Measurements from ENCODE around the gene PRR19.
"Not testable (repeated sequence)": the region's sequence is repeated elsewhere in the genome, so short reads cannot be mapped to it uniquely, and the experiment has no call there.

The PRR19 gene

DNA sequence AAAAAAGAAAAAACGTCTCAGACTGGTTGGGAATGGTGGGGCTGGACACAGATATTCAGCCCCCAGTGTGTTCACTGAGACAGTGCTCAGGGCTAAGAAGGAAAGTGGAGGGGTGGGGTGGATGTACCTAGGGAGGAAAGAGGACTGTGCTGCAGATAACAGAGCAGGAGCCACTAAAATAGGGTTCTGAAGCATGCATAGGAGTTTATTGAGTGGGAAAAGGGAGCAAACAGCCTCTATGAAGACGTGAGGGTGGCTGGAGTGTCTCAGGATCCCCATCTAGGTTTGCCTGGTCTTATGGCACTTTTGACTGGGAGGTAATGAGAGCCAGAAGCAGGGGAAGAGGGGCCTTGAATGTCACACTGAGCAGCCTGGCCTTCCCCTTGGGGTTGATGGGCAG lies 26.9 kb downstream of the PRR19 start:
- DNase-seq: no peak

GRCh38 chr19:42330241-42330711 lies 28.3 kb downstream of the PRR19 start:
- no peak for DNase-seq

GRCh38 chr19:42331333-42331732 lies 29.4 kb downstream of the PRR19 start:
- DNase-seq: not testable (repeated sequence)

- DNase-seq: no peak
These were observed 30.1 kb downstream of the PRR19 start for GRCh38 chr19:42332059-42332458.

- no peak for DNase-seq
These were observed 31.1 kb downstream of the PRR19 start for GRCh38 chr19:42333018-42333417.

DNA sequence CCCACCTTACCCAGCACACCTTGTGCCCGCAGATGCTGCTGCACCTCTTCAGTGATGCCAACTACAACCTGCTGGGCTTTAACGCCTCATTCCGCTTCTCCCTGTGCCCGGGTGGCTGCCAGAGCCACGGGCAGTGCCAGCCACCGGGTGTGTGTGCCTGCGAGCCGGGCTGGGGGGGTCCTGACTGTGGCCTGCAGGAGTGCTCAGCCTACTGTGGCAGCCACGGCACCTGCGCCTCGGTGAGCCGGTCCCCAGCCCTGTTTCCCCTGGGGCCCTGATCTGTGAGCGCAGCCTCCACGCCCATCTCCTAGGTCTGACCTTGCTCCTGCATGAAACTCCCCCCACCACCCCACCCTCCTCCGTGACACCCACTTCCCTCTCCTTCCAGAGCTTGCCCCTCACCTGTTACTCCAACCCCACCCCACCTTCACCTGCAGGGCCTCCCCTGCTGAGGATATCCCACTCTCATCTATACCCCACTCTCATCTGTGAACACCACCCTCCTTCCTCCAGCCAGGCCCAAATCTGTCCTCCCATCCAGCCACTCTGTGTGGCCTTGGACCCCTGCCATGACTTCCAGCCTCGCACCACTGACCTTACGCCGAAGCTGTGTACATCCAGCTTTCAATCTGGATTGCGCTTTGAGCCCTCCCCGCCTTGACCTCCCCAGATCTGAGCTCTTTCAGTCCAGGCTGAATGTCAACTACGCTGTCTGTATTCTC lies 32.2 kb downstream of the PRR19 start:
- no peak for DNase-seq

DNA sequence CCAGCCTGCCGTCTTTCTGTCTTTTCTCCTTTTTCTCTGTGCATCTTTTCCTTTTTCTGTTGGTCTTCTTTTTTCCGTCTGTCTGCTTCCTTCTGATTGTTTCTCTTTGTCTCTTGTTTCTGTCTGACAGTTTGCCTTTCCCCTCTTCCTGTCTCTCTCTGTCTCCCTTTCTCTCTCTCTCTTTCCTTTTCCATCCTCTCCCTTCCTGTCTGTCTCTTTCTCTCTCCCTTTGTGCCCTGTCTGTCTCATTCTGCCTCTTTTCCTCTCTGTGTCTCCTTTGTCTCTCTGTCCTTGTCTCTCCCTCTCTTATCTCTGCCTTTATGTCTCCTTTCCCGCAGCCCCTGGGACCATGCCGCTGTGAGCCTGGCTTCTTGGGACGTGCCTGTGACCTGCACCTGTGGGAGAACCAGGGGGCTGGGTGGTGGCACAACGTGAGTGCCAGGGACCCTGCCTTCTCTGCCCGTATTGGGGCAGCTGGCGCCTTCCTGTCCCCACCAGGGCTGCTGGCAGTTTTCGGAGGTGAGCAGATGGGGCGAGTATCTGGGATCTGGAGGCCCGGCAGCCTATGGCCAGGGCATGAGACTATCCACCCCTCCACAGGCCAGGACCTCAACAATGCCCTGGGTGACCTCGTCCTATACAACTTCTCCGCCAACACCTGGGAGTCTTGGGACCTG lies 32.9 kb downstream of the PRR19 start:
- DNase-seq: no peak

- no peak for DNase-seq
These were observed 33.5 kb downstream of the PRR19 start for GRCh38 chr19:42335374-42335936.

- no peak for DNase-seq
These were observed 34.0 kb downstream of the PRR19 start for GRCh38 chr19:42335971-42336370.

GRCh38 chr19:42339126-42339860 lies 37.4 kb downstream of the PRR19 start:
- DNase-seq: not testable (repeated sequence)

GRCh38 chr19:42339922-42340321 lies 38.0 kb downstream of the PRR19 start:
- DNase-seq: not testable (repeated sequence)

GRCh38 chr19:42343344-42344110 lies 41.6 kb downstream of the PRR19 start:
- no peak for DNase-seq

GRCh38 chr19:42344336-42344893 lies 42.5 kb downstream of the PRR19 start:
- DNase-seq: no peak

DNA sequence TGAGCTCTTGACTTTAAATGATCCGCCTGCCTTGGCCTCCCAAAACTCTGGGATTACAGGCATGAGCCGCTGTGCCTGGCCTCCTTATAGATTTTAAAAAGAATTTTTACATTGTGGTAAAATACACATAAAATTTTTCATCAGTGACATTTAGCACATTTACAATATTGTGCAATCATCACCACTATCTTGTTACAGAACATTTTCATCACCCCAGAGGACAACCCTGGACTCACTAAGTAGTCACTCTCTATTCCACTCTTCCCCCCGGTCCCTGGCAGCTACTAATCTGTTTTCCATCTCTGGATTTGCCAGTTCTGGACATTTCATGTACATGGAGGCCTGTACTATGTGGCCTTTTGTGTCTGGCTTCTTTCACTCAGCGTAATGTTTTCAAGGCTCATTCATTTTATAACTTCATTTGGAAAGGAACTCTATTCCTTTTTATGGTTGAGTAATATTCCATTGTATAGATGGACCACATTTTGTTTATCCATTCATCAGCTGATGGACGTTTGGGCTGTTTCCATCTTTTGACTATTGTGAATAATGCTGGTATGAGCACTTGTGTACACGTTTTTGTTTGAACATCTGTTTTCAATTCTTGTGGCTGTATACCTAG lies 43.4 kb downstream of the PRR19 start:
- no peak for DNase-seq

DNA sequence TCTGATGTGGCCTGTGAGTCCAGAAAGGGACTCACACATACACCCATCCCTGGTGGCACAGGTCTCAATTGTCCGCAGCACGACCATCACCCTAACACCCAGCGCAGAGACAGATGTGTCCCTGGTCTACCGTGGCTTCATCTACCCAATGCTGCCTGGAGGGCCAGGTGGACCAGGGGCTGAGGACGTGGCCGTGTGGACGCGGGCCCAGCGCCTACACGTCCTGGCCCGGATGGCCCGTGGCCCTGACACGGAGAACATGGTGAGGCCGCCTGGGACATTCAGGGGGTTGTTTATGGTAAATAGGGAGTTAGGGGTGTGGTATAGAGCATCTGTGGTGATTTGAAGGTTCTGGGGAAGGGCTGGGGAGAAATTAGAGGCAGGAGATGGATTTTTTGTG lies 46.3 kb downstream of the PRR19 start:
- DNase-seq: no peak

GRCh38 chr19:42349378-42350107 lies 47.6 kb downstream of the PRR19 start:
- no peak for DNase-seq

DNA sequence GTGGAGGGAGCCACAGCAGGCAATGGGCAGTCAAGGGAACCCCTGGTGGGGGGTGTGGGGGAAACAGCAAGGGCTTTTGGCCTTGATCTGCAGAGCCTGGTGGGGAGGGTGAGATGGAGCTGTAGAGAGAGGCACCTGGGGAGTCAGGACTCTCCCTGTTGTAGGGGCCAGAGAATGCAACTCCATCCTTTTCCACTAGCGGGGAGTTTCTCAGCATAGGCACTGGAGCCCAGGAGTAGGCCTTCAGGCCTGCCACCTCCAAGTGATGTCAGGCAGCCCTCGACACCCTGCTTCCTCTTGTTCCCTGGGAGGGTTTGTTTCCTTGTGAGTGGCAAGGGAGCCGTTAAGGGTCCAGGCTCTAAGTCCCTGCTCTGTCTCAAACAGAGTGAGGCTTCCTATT lies 48.5 kb downstream of the PRR19 start:
- no peak for DNase-seq

DNA sequence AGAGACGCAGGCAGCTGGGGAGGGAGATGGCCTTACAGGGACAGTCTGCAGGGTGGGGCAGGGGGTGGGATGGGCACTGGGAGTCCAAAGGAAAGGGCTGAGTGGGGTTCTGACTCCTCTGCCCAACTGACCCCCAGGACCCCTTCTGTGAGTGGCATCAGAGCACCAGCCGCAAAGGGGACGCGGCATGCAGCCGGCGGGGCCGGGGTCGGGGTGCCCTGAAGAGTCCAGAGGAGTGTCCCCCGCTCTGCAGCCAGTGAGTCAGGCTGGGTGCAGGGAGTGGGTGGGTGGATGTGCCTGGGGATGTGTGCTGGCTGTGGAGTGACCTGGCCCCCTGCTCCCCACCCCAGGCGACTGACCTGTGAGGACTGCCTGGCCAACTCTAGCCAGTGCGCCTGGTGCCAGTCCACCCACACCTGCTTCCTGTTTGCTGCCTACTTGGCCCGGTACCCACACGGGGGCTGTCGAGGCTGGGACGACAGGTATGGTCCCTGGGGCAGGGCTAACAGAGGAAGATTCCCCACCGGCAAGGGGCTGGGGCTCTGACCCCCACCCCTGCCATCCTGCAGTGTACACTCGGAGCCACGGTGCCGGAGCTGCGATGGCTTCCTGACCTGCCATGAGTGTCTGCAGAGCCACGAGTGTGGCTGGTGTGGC lies 49.3 kb downstream of the PRR19 start:
- peak; percentile 6 for DNase-seq

DNA sequence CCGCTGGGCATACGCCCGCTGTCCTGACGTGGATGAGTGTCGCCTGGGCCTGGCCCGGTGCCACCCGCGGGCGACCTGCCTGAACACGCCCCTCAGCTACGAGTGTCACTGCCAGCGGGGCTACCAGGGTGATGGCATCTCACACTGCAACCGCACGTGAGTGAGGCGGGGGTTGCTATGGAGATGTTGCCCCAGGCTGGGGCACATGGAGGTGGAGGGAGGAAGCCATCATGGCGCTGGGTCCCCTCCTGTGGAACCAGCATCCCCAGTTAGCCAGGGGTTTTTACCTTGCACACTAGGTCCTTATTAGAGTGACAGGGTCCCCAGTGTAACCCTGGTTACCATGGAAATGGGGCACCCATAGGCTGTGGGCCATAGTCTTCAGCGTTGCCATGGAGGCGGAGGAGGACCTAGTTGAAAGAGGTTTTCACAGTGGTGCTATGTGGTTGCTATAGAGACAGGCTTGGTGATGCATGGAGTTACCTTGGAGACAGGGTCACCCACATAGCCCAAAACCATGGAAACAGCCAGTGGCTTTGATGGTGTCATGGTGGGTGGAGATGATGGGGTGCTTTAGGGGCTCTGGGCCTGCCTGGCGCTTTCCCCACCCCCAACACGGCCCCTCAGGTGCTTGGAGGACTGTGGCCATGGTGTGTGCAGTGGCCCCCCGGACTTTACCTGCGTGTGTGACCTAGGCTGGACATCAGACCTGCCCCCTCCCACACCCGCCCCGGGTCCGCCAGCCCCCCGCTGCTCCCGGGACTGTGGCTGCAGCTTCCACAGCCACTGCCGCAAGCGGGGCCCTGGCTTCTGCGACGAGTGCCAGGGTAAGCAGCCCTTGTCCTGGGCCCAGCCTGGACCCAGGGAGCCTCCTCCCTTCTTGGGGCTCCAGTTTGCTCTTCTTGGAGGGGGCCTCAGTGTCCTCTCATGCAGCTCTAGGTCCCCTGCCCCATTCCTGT lies 50.6 kb downstream of the PRR19 start:
- DNase-seq: peak; percentile 72

Data from NCI-H2029 (cell line).